Esophagus muscularis mucosa (tissue), 4 donors: ENCODE measurements around the gene GFRA4. TPM values are rescaled to one million over a fixed set of nuclear protein-coding genes. Genes with fewer than 3 reads are reported as not detected.

Source experiments
- DNase-seq: peaks from one replicate; pipeline ENCODE4 v3.0.0-alpha.2; 2017; ENCODE audit errors: extremely low spot score
- H3K27ac ChIP-seq, 4 donors: fragments of 200-600 bp; sonication (generic); replicated peaks in 1 of 4; 1 replicate in 3 of 4; 2 replicates in 1 of 4; pipeline ENCODE4 v1.5.1; 2016 to 2019; ENCODE audit warnings: mild to moderate bottlenecking in 1 of 4
- H3K27me3 ChIP-seq, 4 donors: fragments of 200-600 bp; sonication (generic); one replicate each; pipeline versions ENCODE4 v1.5.1 to v1.6.0; 2016 to 2019
- H3K36me3 ChIP-seq, 4 donors: fragments of 200-600 bp; sonication (generic); one replicate each; pipeline ENCODE4 v1.5.1; 2016 to 2019
- H3K4me1 ChIP-seq, 4 donors: fragments of 200-600 bp; sonication (generic); one replicate each; pipeline ENCODE4 v1.5.1; 2016 to 2019
- H3K4me3 ChIP-seq, 4 donors: fragments of 200-600 bp; sonication (generic); 1 replicate in 2 of 4; 2 replicates in 2 of 4; pipeline ENCODE4 v1.5.1; 2016 to 2019; ENCODE audit warnings: mild to moderate bottlenecking in 4 of 4, moderate library complexity in 1 of 4
- H3K9me3 ChIP-seq, 4 donors: fragments of 200-600 bp; sonication (generic); 1 replicate in 3 of 4; 2 replicates in 1 of 4; pipeline ENCODE4 v1.5.1; 2016 to 2019
- CTCF ChIP-seq, 3 experiments: fragments of 200-600 bp in 2 of 3; fragments of 450-650 bp in 1 of 3; sonication (generic) in 2 of 3; IDR thresholded peaks; one replicate each; pipeline ENCODE4 v1.5.1; 2017 to 2019; ENCODE audit warnings: antibody characterized with exemption in 3 of 3, mild to moderate bottlenecking in 2 of 3, moderate library complexity in 1 of 3
- EP300 ChIP-seq: sonication (generic); formaldehyde crosslinking; IDR thresholded peaks from one replicate; pipeline ENCODE4 v1.6.1; 2017; ENCODE audit warnings: antibody characterized with exemption
- POLR2A ChIP-seq: fragments of 450-650 bp; IDR thresholded peaks from one replicate; pipeline ENCODE4 v1.6.1; 2017; ENCODE audit warnings: antibody characterized with exemption, moderate library complexity, mild to moderate bottlenecking, low read depth
- POLR2AphosphoS5 ChIP-seq, 2 donors: sonication (generic); formaldehyde crosslinking; IDR thresholded peaks; one replicate each; pipeline ENCODE4 v1.6.1; 2017; ENCODE audit warnings: antibody characterized with exemption in 2 of 2
- WGBS: methylation state at CpG from one replicate; pipeline ENCODE4 v1.1.5; 2018; 5-methylcytosine and 5-hydroxymethylcytosine counted together
- intact Hi-C: fragments of 100-400 bp; cut with DNase I; formaldehyde crosslinking; loops from one replicate; pipeline ENCODE4 v1.15.1; 2023
- total RNA-seq, 4 donors: library from RNA; depleted of rRNA; stranded (reverse); fragments of >200 nt; gene quantifications; one replicate each; pipeline versions ENCODE4 v1.1.0 to v1.2.1, GENCODE V29; 2016

Gene GFRA4
- total RNA-seq, 4 donors from 2014 or later, result not detected

- Histone ChIP-seq H3K9me3 (peaks cover 0 to 10% (median 0%) of the 10 kb centered on the region in 4 donors), H3K4me3 (no peak overlapping the region), H3K27me3 (peaks cover 0 to 15% (median 0%) of the 10 kb centered on the region in 4 donors), H3K4me1 (no peaks in the 10 kb centered on the region), H3K36me3 (peaks cover 0 to 11% (median 9%) of the 10 kb centered on the region in 4 donors), H3K27ac (no peak overlapping the region)
- TF ChIP-seq EP300 (no peak), POLR2AphosphoS5 (IDR thresholded peaks at IDR 0.05) (no peak), CTCF (IDR thresholded peaks at IDR 0.05) (no peak), POLR2A (no peak)
- no peak for DNase-seq
- WGBS, result 51% methylated on average over 2 of the region's 2 CpGs
- intact Hi-C loops, result no loop called here
Observed at GRCh38 chr20:3653921-3654320, 9.3 kb downstream of the GFRA4 start.

- H3K9me3 ChIP-seq, result peaks cover 0 to 10% (median 0%) of the 10 kb centered on the region in 4 donors
- DNase-seq, result no peak
- H3K36me3 ChIP-seq, result peaks cover 0 to 21% (median 18%) of the 10 kb centered on the region in 4 donors
- H3K4me1 ChIP-seq, result peaks cover 0 to 4% (median 0%) of the 10 kb centered on the region in 4 donors
- WGBS, result 75% methylated on average over 10 of the region's 10 CpGs
- no peak overlapping the region for H3K27ac ChIP-seq
- intact Hi-C loops, result no loop called here
- peaks cover 0 to 5% (median 0%) of the 10 kb centered on the region in 4 donors for H3K27me3 ChIP-seq
- H3K4me3 ChIP-seq, result no peak overlapping the region
- TF ChIP-seq POLR2A (no peak), POLR2AphosphoS5 (IDR thresholded peaks at IDR 0.05) (no peak), CTCF (IDR thresholded peaks at IDR 0.05) (no peak), EP300 (no peak)
Observed at GRCh38 chr20:3652676-3653596, 10.3 kb downstream of the GFRA4 start.

- H3K4me3 ChIP-seq, result no peak overlapping the region
- no peak overlapping the region for H3K27ac ChIP-seq
- TF ChIP-seq CTCF (IDR thresholded peaks at IDR 0.05), result no peak
- no peak for TF ChIP-seq POLR2A
- no peak for TF ChIP-seq POLR2AphosphoS5 (IDR thresholded peaks at IDR 0.05)
- TF ChIP-seq EP300, result no peak
- intact Hi-C loops, result no loop called here
- WGBS, result 93% methylated on average over 9 of the region's 9 CpGs
- H3K4me1 ChIP-seq, result peaks cover 0 to 6% (median 0%) of the 10 kb centered on the region in 4 donors
- H3K36me3 ChIP-seq, result peaks cover 0 to 26% (median 21%) of the 10 kb centered on the region in 4 donors
- peaks cover 0 to 10% (median 0%) of the 10 kb centered on the region in 4 donors for H3K9me3 ChIP-seq
- DNase-seq, result no peak
- no peaks in the 10 kb centered on the region for H3K27me3 ChIP-seq
Observed at GRCh38 chr20:3652221-3652620, 11.0 kb downstream of the GFRA4 start.

- TF ChIP-seq EP300 (no peak), CTCF (IDR thresholded peaks at IDR 0.05) (no peak)
- H3K4me3 ChIP-seq, result no peak overlapping the region
- intact Hi-C loops, result no loop called here
- no peak overlapping the region for H3K27ac ChIP-seq
- peaks cover 0 to 6% (median 0%) of the 10 kb centered on the region in 4 donors for H3K4me1 ChIP-seq
- no peaks in the 10 kb centered on the region for H3K27me3 ChIP-seq
- peaks cover 3 to 34% (median 25%) of the 10 kb centered on the region in 4 donors for H3K36me3 ChIP-seq
- no peak for DNase-seq
- WGBS, result 76% methylated on average over 7 of the region's 9 CpGs
- H3K9me3 ChIP-seq, result peaks cover 0 to 10% (median 0%) of the 10 kb centered on the region in 4 donors
Observed at GRCh38 chr20:3651204-3651962, 11.8 kb downstream of the GFRA4 start.
